GM21619 (cell line): Measurements from ENCODE around the gene FAM161A.
"Not testable (repeated sequence)": the region's sequence is repeated elsewhere in the genome, so short reads cannot be mapped to it uniquely, and the experiment has no call there.

Source experiments
- ATAC-seq: cut with Tn5 transposase; IDR thresholded peaks from one replicate; pipeline ENCODE4 v1.9.1; 2021; ENCODE audit not compliant: unreplicated experiment

The FAM161A gene

GRCh38 chr2:61845320-61845719 lies 8.5 kb downstream of the FAM161A start:
- no peak for ATAC-seq

GRCh38 chr2:61841286-61841685 lies 12.6 kb downstream of the FAM161A start:
- no peak for ATAC-seq

- ATAC-seq: no peak
These were observed 19.0 kb downstream of the FAM161A start for GRCh38 chr2:61834893-61835292.

GRCh38 chr2:61833971-61834370 lies 19.9 kb downstream of the FAM161A start:
- no peak for ATAC-seq

- ATAC-seq: no peak
These were observed 21.5 kb downstream of the FAM161A start for GRCh38 chr2:61832183-61832841.

- ATAC-seq: no peak
These were observed 31.6 kb downstream of the FAM161A start for GRCh38 chr2:61822255-61822654.

GRCh38 chr2:61816480-61817355 lies 37.1 kb downstream of the FAM161A start:
- no peak for ATAC-seq

- ATAC-seq: no peak
These were observed 39.2 kb downstream of the FAM161A start for GRCh38 chr2:61814539-61815160.

GRCh38 chr2:61813314-61813713 lies 40.5 kb downstream of the FAM161A start:
- ATAC-seq: not testable (repeated sequence)

- ATAC-seq: no peak
These were observed 42.0 kb downstream of the FAM161A start for GRCh38 chr2:61811821-61812220.

- ATAC-seq: not testable (repeated sequence)
These were observed 43.7 kb downstream of the FAM161A start for GRCh38 chr2:61810203-61810602.

GRCh38 chr2:61808693-61809092 lies 45.2 kb downstream of the FAM161A start:
- ATAC-seq: not testable (repeated sequence)

GRCh38 chr2:61807036-61807757 lies 46.7 kb downstream of the FAM161A start:
- ATAC-seq: no peak

- no peak for ATAC-seq
These were observed 51.3 kb downstream of the FAM161A start for GRCh38 chr2:61802548-61802947.

- no peak for ATAC-seq
These were observed 54.8 kb downstream of the FAM161A start for GRCh38 chr2:61799099-61799498.

- ATAC-seq: not testable (repeated sequence)
These were observed 56.4 kb downstream of the FAM161A start for GRCh38 chr2:61797446-61797845.

- no peak for ATAC-seq
These were observed 58.5 kb downstream of the FAM161A start for GRCh38 chr2:61795408-61795807.

GRCh38 chr2:61793389-61793836 lies 60.4 kb downstream of the FAM161A start:
- ATAC-seq: peak; percentile 79

GRCh38 chr2:61792355-61792890 lies 61.4 kb downstream of the FAM161A start:
- no peak for ATAC-seq

GRCh38 chr2:61789807-61790602 lies 63.9 kb downstream of the FAM161A start:
- no peak for ATAC-seq
